ENCODE results near the gene GALNT1. TPM values are rescaled to one million over a fixed set of nuclear protein-coding genes. Genes with fewer than 3 reads are reported as not detected.

The GALNT1 gene
- total RNA-seq, 1 donor from 2014 or later = 113 TPM

DNA sequence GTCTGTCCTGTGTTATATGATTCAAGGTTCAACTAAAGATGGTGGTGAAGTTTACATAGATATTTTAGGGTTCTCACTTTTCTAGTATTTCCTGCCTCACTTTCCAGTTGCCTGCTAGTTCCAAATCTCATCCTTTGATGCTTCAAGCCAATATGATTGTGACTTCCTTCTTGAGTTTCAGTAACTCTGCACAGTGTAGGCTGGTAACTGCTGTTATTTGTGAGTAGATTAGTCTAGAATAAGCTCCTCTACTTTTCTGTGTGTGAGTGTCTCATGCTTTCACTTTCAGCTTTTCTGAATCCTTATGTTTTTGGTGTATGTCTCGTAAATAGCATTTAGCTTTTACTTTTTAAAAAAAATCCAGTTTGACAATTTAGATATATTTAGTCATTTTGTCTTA, 42.6 kb downstream of the GALNT1 start:
- Histone ChIP-seq H3K27ac (no peak overlapping the region), H3K9ac (no peak overlapping the region), H3K9me3 (ENCODE audit: low read depth) (peaks cover 4% of the 10 kb centered on the region), H3K4me2 (no peak overlapping the region), H3K27me3 (no peaks in the 10 kb centered on the region), H4K20me1 (ENCODE audit: low read depth) (no peaks in the 10 kb centered on the region), H3F3A (ENCODE audit: low read depth) (no peaks in the 10 kb centered on the region), H3K36me3 (no peaks in the 10 kb centered on the region), H3K4me1 (peaks cover 8% of the 10 kb centered on the region), H3K4me3 (no peak overlapping the region), H3K79me2 (ENCODE audit: low read depth) (peaks cover 67% of the 10 kb centered on the region), H2AFZ (replicated peaks) (no peak overlapping the region)
- Mint-ChIP-seq H3K36me3 (peaks cover 45% of the 10 kb centered on the region), H3K4me3 (no peak overlapping the region), H3K4me1 (no peaks in the 10 kb centered on the region), H3K27ac (no peak overlapping the region), H3K9me3 (peaks cover 64% of the 10 kb centered on the region), H3K27me3 (ENCODE audit: insufficient read depth, low read depth) (peaks cover 4% of the 10 kb centered on the region)
- TF ChIP-seq, protein P1, sequence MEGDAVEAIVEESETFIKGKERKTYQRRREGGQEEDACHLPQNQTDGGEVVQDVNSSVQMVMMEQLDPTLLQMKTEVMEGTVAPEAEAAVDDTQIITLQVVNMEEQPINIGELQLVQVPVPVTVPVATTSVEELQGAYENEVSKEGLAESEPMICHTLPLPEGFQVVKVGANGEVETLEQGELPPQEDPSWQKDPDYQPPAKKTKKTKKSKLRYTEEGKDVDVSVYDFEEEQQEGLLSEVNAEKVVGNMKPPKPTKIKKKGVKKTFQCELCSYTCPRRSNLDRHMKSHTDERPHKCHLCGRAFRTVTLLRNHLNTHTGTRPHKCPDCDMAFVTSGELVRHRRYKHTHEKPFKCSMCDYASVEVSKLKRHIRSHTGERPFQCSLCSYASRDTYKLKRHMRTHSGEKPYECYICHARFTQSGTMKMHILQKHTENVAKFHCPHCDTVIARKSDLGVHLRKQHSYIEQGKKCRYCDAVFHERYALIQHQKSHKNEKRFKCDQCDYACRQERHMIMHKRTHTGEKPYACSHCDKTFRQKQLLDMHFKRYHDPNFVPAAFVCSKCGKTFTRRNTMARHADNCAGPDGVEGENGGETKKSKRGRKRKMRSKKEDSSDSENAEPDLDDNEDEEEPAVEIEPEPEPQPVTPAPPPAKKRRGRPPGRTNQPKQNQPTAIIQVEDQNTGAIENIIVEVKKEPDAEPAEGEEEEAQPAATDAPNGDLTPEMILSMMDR (IDR thresholded peaks at IDR 0.05) = no peak
- TF ChIP-seq EZH2 (IDR thresholded peaks at IDR 0.05) (no peak), EZH2phosphoT487 (IDR thresholded peaks at IDR 0.05) (no peak)
- DNase-seq (ENCODE audit: low spot score) = no peak

DNA sequence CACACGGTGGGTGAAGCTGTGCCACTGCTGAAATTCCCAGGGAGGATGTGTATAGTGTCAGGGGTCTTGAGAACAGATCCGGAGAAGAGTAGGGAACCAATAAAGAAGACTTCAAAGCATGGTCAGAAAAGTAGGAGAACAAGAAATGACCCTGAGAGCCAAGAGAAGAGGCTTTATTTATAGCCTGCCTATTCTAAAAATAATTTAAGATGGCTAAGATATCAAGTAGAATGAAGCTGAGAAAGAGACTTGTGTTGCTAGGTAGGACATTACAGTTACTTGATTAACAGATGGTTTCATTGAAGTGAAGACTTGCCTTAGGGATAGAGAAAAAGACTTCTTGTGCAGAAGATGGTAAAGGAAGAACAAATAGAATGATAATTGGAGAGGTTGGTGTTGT, 43.7 kb downstream of the GALNT1 start:
- Mint-ChIP-seq H3K9me3 (peaks cover 74% of the 10 kb centered on the region), H3K36me3 (peaks cover 43% of the 10 kb centered on the region)

DNA sequence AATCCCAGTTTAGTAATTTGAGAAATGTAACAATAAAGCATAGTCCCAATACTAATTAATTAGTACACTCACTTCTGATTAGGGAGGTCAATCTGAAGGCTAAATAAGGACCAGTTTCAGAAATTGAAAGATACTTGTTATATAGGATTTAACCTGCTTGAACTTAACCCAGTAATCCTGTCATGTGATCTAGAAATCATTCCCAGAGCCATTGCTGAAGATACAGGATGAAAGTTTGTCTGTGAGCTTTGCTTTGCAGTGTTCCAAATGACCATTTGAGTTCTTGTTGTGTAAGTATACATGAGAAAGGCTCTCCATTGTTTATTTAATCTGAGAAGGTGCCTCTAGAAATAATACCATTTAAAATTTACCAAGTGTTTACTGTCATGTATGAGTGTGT, 52.2 kb downstream of the GALNT1 start:
- Mint-ChIP-seq H3K9me3 (peaks cover 51% of the 10 kb centered on the region), H3K4me3 (no peak overlapping the region), H3K27ac (no peak overlapping the region), H3K27me3 (ENCODE audit: insufficient read depth, low read depth) (peaks cover 4% of the 10 kb centered on the region), H3K36me3 (peaks cover 32% of the 10 kb centered on the region), H3K4me1 (no peaks in the 10 kb centered on the region)
- H3K27me3 ChIP-seq = no peaks in the 10 kb centered on the region
- H3K4me1 ChIP-seq = no peaks in the 10 kb centered on the region
- no peak for DNase-seq (ENCODE audit: low spot score)
- no peaks in the 10 kb centered on the region for H3K9me3 ChIP-seq (ENCODE audit: low read depth)
- H3K36me3 ChIP-seq = no peaks in the 10 kb centered on the region
- no peaks in the 10 kb centered on the region for H3K79me2 ChIP-seq (ENCODE audit: low read depth)
- TF ChIP-seq, protein P1 (IDR thresholded peaks at IDR 0.05) = no peak
- TF ChIP-seq EZH2 (IDR thresholded peaks at IDR 0.05) = no peak
- TF ChIP-seq EZH2phosphoT487 (IDR thresholded peaks at IDR 0.05) = no peak
- H3F3A ChIP-seq (ENCODE audit: low read depth) = no peaks in the 10 kb centered on the region
- H3K9ac ChIP-seq = no peak overlapping the region
- H3K27ac ChIP-seq = no peak overlapping the region
- no peak overlapping the region for H3K4me2 ChIP-seq
- no peak overlapping the region for H3K4me3 ChIP-seq
- H4K20me1 ChIP-seq (ENCODE audit: low read depth) = no peaks in the 10 kb centered on the region
- H2AFZ ChIP-seq (replicated peaks) = no peak overlapping the region

More for the DNA sequence above, 43.7 kb downstream of the GALNT1 start:
- Histone ChIP-seq H3K4me3 (no peak overlapping the region), H3F3A (ENCODE audit: low read depth) (no peaks in the 10 kb centered on the region), H3K79me2 (ENCODE audit: low read depth) (peaks cover 57% of the 10 kb centered on the region), H3K27ac (no peak overlapping the region), H3K4me2 (no peak overlapping the region), H3K4me1 (no peaks in the 10 kb centered on the region), H3K27me3 (no peaks in the 10 kb centered on the region), H3K9me3 (ENCODE audit: low read depth) (peaks cover 4% of the 10 kb centered on the region), H3K9ac (no peak overlapping the region), H2AFZ (replicated peaks) (no peak overlapping the region), H3K36me3 (no peaks in the 10 kb centered on the region), H4K20me1 (ENCODE audit: low read depth) (no peaks in the 10 kb centered on the region)
- TF ChIP-seq EZH2 (IDR thresholded peaks at IDR 0.05) = no peak
- TF ChIP-seq, protein P1 (IDR thresholded peaks at IDR 0.05) = no peak
- TF ChIP-seq EZH2phosphoT487 (IDR thresholded peaks at IDR 0.05) = no peak
- no peak overlapping the region for H3K4me3 Mint-ChIP-seq
- no peaks in the 10 kb centered on the region for H3K4me1 Mint-ChIP-seq
- peaks cover 8% of the 10 kb centered on the region for H3K27me3 Mint-ChIP-seq (ENCODE audit: insufficient read depth, low read depth)
- no peak overlapping the region for H3K27ac Mint-ChIP-seq
- no peak for DNase-seq (ENCODE audit: low spot score)
